HCT116 (cell line): Measurements from ENCODE around the gene BPTF. TPM values are rescaled to one million over a fixed set of nuclear protein-coding genes. Genes with fewer than 3 reads are reported as not detected.

Source experiments
- ATAC-seq: fragments of 200-7000 bp; cut with Tn5 transposase; 2 replicates; pipeline ENCODE4 v1.9.1; 2020; ENCODE audit warnings: mild to moderate bottlenecking, moderate library complexity
- BruUV-seq: library from RNA; stranded (reverse); fragments of 400-500 nt; replicated peaks from 2 replicates; lab custom pipeline; 2021; lab: Mats Ljungman, UMichigan
- CTCF ChIA-PET: fragments of 300-600 bp; sonication (Branson Sonifier 250); formaldehyde crosslinking; loops from one replicate; lab custom pipeline; 2021; ENCODE audit warnings: antibody characterized with exemption; lab: Charles Lee
- POLR2A ChIA-PET: fragments of 300-600, 350-600 bp; sonication (Branson Sonifier 250); formaldehyde crosslinking; loops from one replicate; lab custom pipeline; 2021; ENCODE audit warnings: antibody characterized with exemption; lab: Charles Lee
- RAD21 ChIA-PET, 2 experiments: fragments of 300-600 bp; sonication (Branson Sonifier 250); formaldehyde crosslinking; loops; one replicate each; lab custom pipeline; 2023; ENCODE audit warnings: low total read pairs in 2 of 2; ENCODE audit not compliant: uncharacterized antibody in 2 of 2, unreplicated experiment in 2 of 2, low non-redundant PET in 1 of 2; lab: Charles Lee
- DNase-seq: peaks from one replicate; pipeline ENCODE4 v3.0.0-alpha.2; 2010; ENCODE audit warnings: low read depth, low spot score
- H2AFZ ChIP-seq: fragments of 200-600 bp; shearing (Covaris generic), sonication (generic); 2 replicates; pipeline ENCODE4 v1.6.1; 2017; ENCODE audit warnings: low read depth, mixed run types, mixed read lengths, antibody characterized with exemption, low read length; ENCODE audit not compliant: poor library complexity, severe bottlenecking
- H3K27ac ChIP-seq: 2 replicates; pipeline ENCODE4 v1.5.1; 2012; ENCODE audit warnings: low read depth, low read length
- H3K27me3 ChIP-seq: fragments of 200-600 bp; sonication (generic); 2 replicates; pipeline ENCODE4 v1.6.1; 2016; ENCODE audit warnings: mixed run types, low read length, mixed read lengths; ENCODE audit not compliant: insufficient read depth
- H3K36me3 ChIP-seq, 2 experiments: fragments of 200-500 bp in 1 of 2; fragments of 200-600 bp in 1 of 2; sonication (Bioruptor generic) in 1 of 2; sonication (generic) in 1 of 2; 2 replicates each; pipeline versions ENCODE4 v1.5.1 to v1.6.1; 2014 to 2016; ENCODE audit warnings: low read length in 2 of 2, inconsistent platforms in 1 of 2, mixed read lengths in 1 of 2, mixed run types in 1 of 2; ENCODE audit not compliant: insufficient read depth in 2 of 2, control insufficient read depth in 1 of 2
- H3K4me1 ChIP-seq, 2 experiments: fragments of 200-600 bp in 1 of 2; sonication (generic) in 1 of 2; 2 replicates each; pipeline versions ENCODE4 v1.5.1 to v1.6.1; 2012 to 2017; ENCODE audit warnings: low read length in 2 of 2, inconsistent platforms in 1 of 2, mild to moderate bottlenecking in 1 of 2, mixed read lengths in 1 of 2, mixed run types in 1 of 2, moderate library complexity in 1 of 2; ENCODE audit not compliant: insufficient read depth in 2 of 2, control insufficient read depth in 1 of 2
- H3K4me2 ChIP-seq: fragments of 200-600 bp; sonication (generic); 2 replicates; pipeline ENCODE4 v1.6.1; 2017; ENCODE audit warnings: mixed run types, low read length, mixed read lengths
- H3K4me3 ChIP-seq, 2 experiments: fragments of 200-600 bp in 1 of 2; sonication (generic) in 1 of 2; replicated peaks in 1 of 2; 2 replicates each; pipeline ENCODE4 v1.5.1; 2011 to 2016; ENCODE audit warnings: low read length in 2 of 2, control low read depth in 1 of 2, low read depth in 1 of 2, mild to moderate bottlenecking in 1 of 2, mixed read lengths in 1 of 2, mixed run types in 1 of 2
- H3K79me2 ChIP-seq: fragments of 200-600 bp; sonication (generic); 2 replicates; pipeline ENCODE4 v1.6.1; 2017; ENCODE audit warnings: mild to moderate bottlenecking, mixed run types, low read length, moderate library complexity, mixed read lengths; ENCODE audit not compliant: insufficient read depth
- H3K9ac ChIP-seq: fragments of 200-600 bp; sonication (generic); 2 replicates; pipeline ENCODE4 v1.6.1; 2016; ENCODE audit warnings: low read length, mixed read lengths
- H3K9me2 ChIP-seq: fragments of 200-600 bp; sonication (generic), shearing (Covaris generic); 2 replicates; pipeline ENCODE4 v1.6.1; 2017; ENCODE audit warnings: mixed run types, mild to moderate bottlenecking, moderate library complexity; ENCODE audit not compliant: insufficient read depth
- H3K9me3 ChIP-seq, 2 experiments: fragments of 200-500 bp in 1 of 2; fragments of 200-600 bp in 1 of 2; sonication (Bioruptor generic) in 1 of 2; sonication (generic) in 1 of 2; 2 replicates each; pipeline ENCODE4 v1.6.1; 2014 to 2017; ENCODE audit warnings: low read length in 2 of 2, mixed read lengths in 2 of 2, inconsistent platforms in 1 of 2, low read depth in 1 of 2, mild to moderate bottlenecking in 1 of 2, mixed run types in 1 of 2, moderate library complexity in 1 of 2; ENCODE audit not compliant: control insufficient read depth in 1 of 2, insufficient read depth in 1 of 2
- H4K20me1 ChIP-seq: fragments of 200-600 bp; sonication (generic), shearing (Covaris generic); 2 replicates; pipeline ENCODE4 v1.6.1; 2017; ENCODE audit warnings: mixed run types, mild to moderate bottlenecking, moderate library complexity; ENCODE audit not compliant: insufficient read depth
- CBX3 ChIP-seq: IDR thresholded peaks from 2 replicates; pipeline ENCODE4 v1.6.1; 2012; ENCODE audit warnings: low read depth
- EGR1 ChIP-seq: IDR thresholded peaks from 2 replicates; pipeline ENCODE4 v1.6.1; 2012; ENCODE audit warnings: low read depth
- EZH2 ChIP-seq: fragments of 200-600 bp; sonication (generic); IDR thresholded peaks from 2 replicates; pipeline ENCODE4 v1.6.1; 2017; ENCODE audit warnings: antibody characterized with exemption, mixed run types
- EZH2phosphoT487 ChIP-seq: fragments of 200-600 bp; IDR thresholded peaks from 2 replicates; pipeline ENCODE4 v1.6.1; 2018; ENCODE audit warnings: antibody characterized with exemption, borderline replicate concordance
- FOSL1 ChIP-seq: IDR thresholded peaks from 2 replicates; pipeline ENCODE4 v1.6.1; 2012; ENCODE audit warnings: low read depth
- JUND ChIP-seq: IDR thresholded peaks from 2 replicates; pipeline ENCODE4 v1.6.1; 2012
- POLR2AphosphoS5 ChIP-seq: IDR thresholded peaks from 2 replicates; pipeline ENCODE4 v1.6.1; 2011; ENCODE audit warnings: mild to moderate bottlenecking, low read depth, low read length, moderate library complexity
- SIN3A ChIP-seq: IDR thresholded peaks from 2 replicates; pipeline ENCODE4 v1.6.1; 2012; ENCODE audit warnings: low read depth
- SP1 ChIP-seq: IDR thresholded peaks from 2 replicates; pipeline ENCODE4 v1.6.1; 2012; ENCODE audit warnings: low read depth
- SRF ChIP-seq: IDR thresholded peaks from 2 replicates; pipeline ENCODE4 v1.6.1; 2012; ENCODE audit warnings: low read depth
- TCF7L2 ChIP-seq: IDR thresholded peaks from 2 replicates; pipeline ENCODE4 v1.7.0; 2011; ENCODE audit warnings: borderline replicate concordance, inconsistent platforms; ENCODE audit not compliant: insufficient read depth, insufficient read length; ENCODE audit errors: extremely low read depth
- YY1 ChIP-seq: IDR thresholded peaks from 2 replicates; pipeline ENCODE4 v1.6.1; 2011; ENCODE audit warnings: low read length, low read depth, moderate library complexity, mild to moderate bottlenecking; ENCODE audit not compliant: insufficient replicate concordance; ENCODE audit errors: extremely low read depth
- ZFX ChIP-seq: fragments of 450-650 bp; IDR thresholded peaks from 2 replicates; pipeline ENCODE4 v1.6.1; 2017
- ZNF274 ChIP-seq: fragments of 200-500 bp; sonication (Bioruptor generic); IDR thresholded peaks from 2 replicates; pipeline ENCODE4 v1.6.1; 2014; ENCODE audit warnings: mild to moderate bottlenecking, low read depth, low read length, inconsistent platforms
- intact Hi-C: fragments of 100-400 bp; cut with micrococcal nuclease; formaldehyde crosslinking; loops from 2 replicates; pipeline ENCODE4 v1.10.0; 2022
- total RNA-seq: library from RNA; stranded (reverse); gene quantifications from one replicate; pipeline ENCODE4 v1.2.1, GENCODE V29; 2021; ENCODE audit not compliant: unreplicated experiment
- TF ChIP-seq, protein P1 (sequence below): IDR thresholded peaks from 2 replicates; pipeline ENCODE4 v1.6.1; 2011; ENCODE audit warnings: mild to moderate bottlenecking, low read length, moderate library complexity; ENCODE audit not compliant: insufficient replicate concordance; ENCODE audit errors: extremely low read depth
- TF ChIP-seq, protein P2 (sequence below): IDR thresholded peaks from 2 replicates; pipeline ENCODE4 v1.6.1; 2012; ENCODE audit warnings: low read depth
- TF ChIP-seq, protein P3 (sequence below): IDR thresholded peaks from 2 replicates; pipeline ENCODE4 v1.6.1; 2012
- TF ChIP-seq, protein P4 (sequence below), 3 experiments: fragments of 200-600 bp in 1 of 3; sonication (generic) in 1 of 3; IDR thresholded peaks in 2 of 3; conservative IDR thresholded peaks in 1 of 3; 2 replicates each; pipeline ENCODE4 v1.5.1; 2012 to 2017; ENCODE audit warnings: low read depth in 2 of 3, low read length in 2 of 3, antibody characterized with exemption in 1 of 3, borderline replicate concordance in 1 of 3, control low read depth in 1 of 3, mild to moderate bottlenecking in 1 of 3, mixed read lengths in 1 of 3, mixed run types in 1 of 3, moderate library complexity in 1 of 3; ENCODE audit not compliant: insufficient read depth in 1 of 3
- TF ChIP-seq, protein P5 (sequence below): IDR thresholded peaks from 2 replicates; pipeline ENCODE4 v1.6.1; 2012

BPTF gene
- total RNA-seq, 1 experiment from 2014 or later: 114 TPM

DNA sequence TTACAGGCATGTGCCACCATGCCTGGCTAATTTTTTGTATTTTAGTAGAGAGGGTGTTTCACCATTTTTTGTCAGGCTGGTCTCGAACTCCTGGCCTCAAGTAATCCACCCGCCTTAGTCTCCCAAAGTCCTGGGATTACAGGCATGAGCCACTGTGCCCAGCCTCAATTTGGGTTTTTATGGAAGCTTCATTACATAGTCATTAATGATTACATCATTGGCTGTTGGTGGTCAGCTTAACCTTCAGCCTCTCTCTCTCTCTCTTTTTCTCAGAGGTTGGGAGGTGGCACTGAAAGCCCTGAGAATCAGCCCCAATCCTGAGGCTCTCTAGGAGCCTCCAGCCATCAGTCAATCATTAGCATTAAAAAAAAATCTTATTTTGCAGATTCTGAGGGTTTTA is 125.6 kb downstream of the BPTF start (continued):
- TF ChIP-seq, protein P1, sequence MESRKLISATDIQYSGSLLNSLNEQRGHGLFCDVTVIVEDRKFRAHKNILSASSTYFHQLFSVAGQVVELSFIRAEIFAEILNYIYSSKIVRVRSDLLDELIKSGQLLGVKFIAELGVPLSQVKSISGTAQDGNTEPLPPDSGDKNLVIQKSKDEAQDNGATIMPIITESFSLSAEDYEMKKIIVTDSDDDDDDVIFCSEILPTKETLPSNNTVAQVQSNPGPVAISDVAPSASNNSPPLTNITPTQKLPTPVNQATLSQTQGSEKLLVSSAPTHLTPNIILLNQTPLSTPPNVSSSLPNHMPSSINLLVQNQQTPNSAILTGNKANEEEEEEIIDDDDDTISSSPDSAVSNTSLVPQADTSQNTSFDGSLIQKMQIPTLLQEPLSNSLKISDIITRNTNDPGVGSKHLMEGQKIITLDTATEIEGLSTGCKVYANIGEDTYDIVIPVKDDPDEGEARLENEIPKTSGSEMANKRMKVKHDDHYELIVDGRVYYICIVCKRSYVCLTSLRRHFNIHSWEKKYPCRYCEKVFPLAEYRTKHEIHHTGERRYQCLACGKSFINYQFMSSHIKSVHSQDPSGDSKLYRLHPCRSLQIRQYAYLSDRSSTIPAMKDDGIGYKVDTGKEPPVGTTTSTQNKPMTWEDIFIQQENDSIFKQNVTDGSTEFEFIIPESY: no peak

DNA sequence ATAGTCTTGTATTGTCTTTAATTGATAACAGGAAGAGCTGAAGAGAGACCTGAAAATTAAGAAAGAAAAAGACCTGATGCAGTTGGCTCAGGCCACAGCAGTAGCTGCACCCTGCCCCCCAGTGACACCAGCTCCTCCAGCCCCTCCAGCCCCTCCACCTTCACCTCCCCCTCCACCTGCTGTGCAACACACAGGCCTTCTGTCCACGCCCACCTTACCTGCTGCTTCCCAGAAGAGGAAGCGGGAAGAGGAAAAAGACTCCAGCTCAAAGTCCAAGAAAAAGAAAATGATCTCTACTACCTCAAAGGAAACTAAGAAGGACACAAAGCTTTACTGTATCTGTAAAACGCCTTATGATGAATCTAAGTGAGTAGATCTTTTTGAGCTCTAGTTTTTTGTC is 134.2 kb downstream of the BPTF start:
- ChIA-PET RAD21 (no interaction called here), CTCF (interaction anchor here (0.6 to 3.3 kb wide), 5 partner anchors 16 to 655 kb away, joined by 3 to 20 read pairs (median 4); no protein-coding TSS in a partner anchor), POLR2A (no interaction called here)
- Histone ChIP-seq H3K4me1 (peaks cover 0 to 4% of the 10 kb centered on the region in 2 experiments; a peak in 1 of 4 replicates), H3K9me2 (no peaks in the 10 kb centered on the region), H3K4me3 (no peak overlapping the region), H3K36me3 (peaks cover 7 to 12% of the 10 kb centered on the region in 2 experiments; a peak in 2 of 4 replicates), H3K27ac (no peak overlapping the region), H3K27me3 (no peaks in the 10 kb centered on the region), H2AFZ (no peak overlapping the region), H3K79me2 (no peaks in the 10 kb centered on the region), H3K4me2 (no peak overlapping the region), H3K9ac (no peak overlapping the region), H3K9me3 (no peaks in the 10 kb centered on the region), H4K20me1 (no peaks in the 10 kb centered on the region)
- ATAC-seq (no peak), DNase-seq (no peak)
- TF ChIP-seq ZNF274: no peak
- TF ChIP-seq JUND: no peak
- no peak for TF ChIP-seq SIN3A
- no peak for TF ChIP-seq YY1
- no peak for TF ChIP-seq FOSL1
- no peak for TF ChIP-seq TCF7L2
- TF ChIP-seq, protein P2, sequence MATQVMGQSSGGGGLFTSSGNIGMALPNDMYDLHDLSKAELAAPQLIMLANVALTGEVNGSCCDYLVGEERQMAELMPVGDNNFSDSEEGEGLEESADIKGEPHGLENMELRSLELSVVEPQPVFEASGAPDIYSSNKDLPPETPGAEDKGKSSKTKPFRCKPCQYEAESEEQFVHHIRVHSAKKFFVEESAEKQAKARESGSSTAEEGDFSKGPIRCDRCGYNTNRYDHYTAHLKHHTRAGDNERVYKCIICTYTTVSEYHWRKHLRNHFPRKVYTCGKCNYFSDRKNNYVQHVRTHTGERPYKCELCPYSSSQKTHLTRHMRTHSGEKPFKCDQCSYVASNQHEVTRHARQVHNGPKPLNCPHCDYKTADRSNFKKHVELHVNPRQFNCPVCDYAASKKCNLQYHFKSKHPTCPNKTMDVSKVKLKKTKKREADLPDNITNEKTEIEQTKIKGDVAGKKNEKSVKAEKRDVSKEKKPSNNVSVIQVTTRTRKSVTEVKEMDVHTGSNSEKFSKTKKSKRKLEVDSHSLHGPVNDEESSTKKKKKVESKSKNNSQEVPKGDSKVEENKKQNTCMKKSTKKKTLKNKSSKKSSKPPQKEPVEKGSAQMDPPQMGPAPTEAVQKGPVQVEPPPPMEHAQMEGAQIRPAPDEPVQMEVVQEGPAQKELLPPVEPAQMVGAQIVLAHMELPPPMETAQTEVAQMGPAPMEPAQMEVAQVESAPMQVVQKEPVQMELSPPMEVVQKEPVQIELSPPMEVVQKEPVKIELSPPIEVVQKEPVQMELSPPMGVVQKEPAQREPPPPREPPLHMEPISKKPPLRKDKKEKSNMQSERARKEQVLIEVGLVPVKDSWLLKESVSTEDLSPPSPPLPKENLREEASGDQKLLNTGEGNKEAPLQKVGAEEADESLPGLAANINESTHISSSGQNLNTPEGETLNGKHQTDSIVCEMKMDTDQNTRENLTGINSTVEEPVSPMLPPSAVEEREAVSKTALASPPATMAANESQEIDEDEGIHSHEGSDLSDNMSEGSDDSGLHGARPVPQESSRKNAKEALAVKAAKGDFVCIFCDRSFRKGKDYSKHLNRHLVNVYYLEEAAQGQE: no peak
- TF ChIP-seq, protein P3, sequence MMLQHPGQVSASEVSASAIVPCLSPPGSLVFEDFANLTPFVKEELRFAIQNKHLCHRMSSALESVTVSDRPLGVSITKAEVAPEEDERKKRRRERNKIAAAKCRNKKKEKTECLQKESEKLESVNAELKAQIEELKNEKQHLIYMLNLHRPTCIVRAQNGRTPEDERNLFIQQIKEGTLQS: no peak
- TF ChIP-seq, protein P4, sequence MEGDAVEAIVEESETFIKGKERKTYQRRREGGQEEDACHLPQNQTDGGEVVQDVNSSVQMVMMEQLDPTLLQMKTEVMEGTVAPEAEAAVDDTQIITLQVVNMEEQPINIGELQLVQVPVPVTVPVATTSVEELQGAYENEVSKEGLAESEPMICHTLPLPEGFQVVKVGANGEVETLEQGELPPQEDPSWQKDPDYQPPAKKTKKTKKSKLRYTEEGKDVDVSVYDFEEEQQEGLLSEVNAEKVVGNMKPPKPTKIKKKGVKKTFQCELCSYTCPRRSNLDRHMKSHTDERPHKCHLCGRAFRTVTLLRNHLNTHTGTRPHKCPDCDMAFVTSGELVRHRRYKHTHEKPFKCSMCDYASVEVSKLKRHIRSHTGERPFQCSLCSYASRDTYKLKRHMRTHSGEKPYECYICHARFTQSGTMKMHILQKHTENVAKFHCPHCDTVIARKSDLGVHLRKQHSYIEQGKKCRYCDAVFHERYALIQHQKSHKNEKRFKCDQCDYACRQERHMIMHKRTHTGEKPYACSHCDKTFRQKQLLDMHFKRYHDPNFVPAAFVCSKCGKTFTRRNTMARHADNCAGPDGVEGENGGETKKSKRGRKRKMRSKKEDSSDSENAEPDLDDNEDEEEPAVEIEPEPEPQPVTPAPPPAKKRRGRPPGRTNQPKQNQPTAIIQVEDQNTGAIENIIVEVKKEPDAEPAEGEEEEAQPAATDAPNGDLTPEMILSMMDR (IDR thresholded peaks at IDR 0.05 in 2 of 3, conservative IDR thresholded peaks at IDR 0.05 in 1 of 3; ENCODE audit: borderline replicate concordance in 1 of 3, insufficient read depth in 1 of 3, low read depth in 2 of 3, low read length in 2 of 3): no peak
- no peak for TF ChIP-seq ZFX
- TF ChIP-seq EGR1: no peak
- TF ChIP-seq CBX3: no peak
- no peak for TF ChIP-seq SRF
- no peak for TF ChIP-seq POLR2AphosphoS5
- TF ChIP-seq EZH2phosphoT487: no peak
- no peak for TF ChIP-seq SP1
- no peak for TF ChIP-seq EZH2
- TF ChIP-seq, protein P5, sequence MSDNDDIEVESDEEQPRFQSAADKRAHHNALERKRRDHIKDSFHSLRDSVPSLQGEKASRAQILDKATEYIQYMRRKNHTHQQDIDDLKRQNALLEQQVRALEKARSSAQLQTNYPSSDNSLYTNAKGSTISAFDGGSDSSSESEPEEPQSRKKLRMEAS: no peak
- intact Hi-C loops: no loop called here
- no TSS peak for BruUV-seq
